GM23248 (cell line): ENCODE measurements around the gene METTL14. TPM values are rescaled to one million over a fixed set of nuclear protein-coding genes. Genes with fewer than 3 reads are reported as not detected.
A peak's percentile ranks its signal among the peaks of the same experiment; 100 is the strongest.

Experiments used
- DNase-seq: peaks from one replicate; pipeline ENCODE4 v3.0.0-alpha.2; 2015
- H2AFZ ChIP-seq: fragments of 200-600 bp; sonication (generic); 2 replicates; pipeline ENCODE4 v1.6.1; 2016; ENCODE audit warnings: antibody characterized with exemption
- H3F3A ChIP-seq: fragments of 200-600 bp; sonication (generic); 2 replicates; pipeline ENCODE4 v1.6.1; 2016; ENCODE audit warnings: mild to moderate bottlenecking, antibody characterized with exemption, mixed run types; ENCODE audit not compliant: insufficient read depth
- H3K27ac ChIP-seq: fragments of 200-600 bp; sonication (generic); 2 replicates; pipeline ENCODE4 v1.5.1; 2016; ENCODE audit warnings: mild to moderate bottlenecking
- H3K27me3 ChIP-seq: fragments of 200-600 bp; sonication (generic); replicated peaks from 2 replicates; pipeline ENCODE4 v1.6.1; 2016; ENCODE audit warnings: mild to moderate bottlenecking; ENCODE audit not compliant: insufficient read depth
- H3K36me3 ChIP-seq: fragments of 200-600 bp; sonication (generic); 2 replicates; pipeline ENCODE4 v1.6.1; 2016; ENCODE audit warnings: low read depth, mild to moderate bottlenecking
- H3K4me1 ChIP-seq: fragments of 200-600 bp; sonication (generic); 2 replicates; pipeline ENCODE4 v1.6.1; 2016; ENCODE audit warnings: mild to moderate bottlenecking; ENCODE audit not compliant: insufficient read depth
- H3K4me2 ChIP-seq: fragments of 200-600 bp; sonication (generic); one replicate; pipeline ENCODE4 v1.6.1; 2016; ENCODE audit warnings: mild to moderate bottlenecking; ENCODE audit not compliant: unreplicated experiment
- H3K4me3 ChIP-seq: fragments of 200-600 bp; sonication (generic); 2 replicates; pipeline ENCODE4 v1.5.1; 2016; ENCODE audit warnings: mild to moderate bottlenecking
- H3K79me2 ChIP-seq: fragments of 200-600 bp; sonication (generic); 2 replicates; pipeline ENCODE4 v1.6.1; 2016; ENCODE audit warnings: mild to moderate bottlenecking; ENCODE audit not compliant: insufficient read depth
- H3K9ac ChIP-seq: fragments of 200-600 bp; sonication (generic); 2 replicates; pipeline ENCODE4 v1.6.1; 2016; ENCODE audit warnings: mild to moderate bottlenecking
- H3K9me2 ChIP-seq: fragments of 200-600 bp; sonication (generic); 2 replicates; pipeline ENCODE4 v1.6.1; 2016; ENCODE audit warnings: mixed run types, mild to moderate bottlenecking, moderate library complexity; ENCODE audit not compliant: insufficient read depth
- H3K9me3 ChIP-seq: fragments of 200-600 bp; sonication (generic); one replicate; pipeline ENCODE4 v1.6.1; 2017; ENCODE audit warnings: low read depth
- H4K20me1 ChIP-seq: fragments of 200-600 bp; sonication (generic); 2 replicates; pipeline ENCODE4 v1.6.0; 2016; ENCODE audit not compliant: insufficient read depth
- EZH2 ChIP-seq: fragments of 200-600 bp; sonication (generic); IDR thresholded peaks from 2 replicates; pipeline ENCODE4 v1.6.1; 2018; ENCODE audit warnings: antibody characterized with exemption, mild to moderate bottlenecking; ENCODE audit not compliant: insufficient read depth, poor library complexity, severe bottlenecking
- EZH2phosphoT487 ChIP-seq: fragments of 200-600 bp; sonication (generic); IDR thresholded peaks from 2 replicates; pipeline ENCODE4 v1.6.1; 2018; ENCODE audit warnings: antibody characterized with exemption, moderate library complexity, mild to moderate bottlenecking, low read depth; ENCODE audit not compliant: insufficient read depth
- WGBS, 2 experiments: methylation state at CpG; one replicate each; pipeline ENCODE4 v1.1.6; 2015 to 2017; ENCODE audit warnings: low lambda C conversion rate in 2 of 2, low coverage in 1 of 2; ENCODE audit errors: missing lambda C conversion rate in 2 of 2; 5-methylcytosine and 5-hydroxymethylcytosine counted together
- in situ Hi-C: fragments of 300-500 bp; cut with MboI; formaldehyde crosslinking; loops from 2 replicates; pipeline ENCODE4 v1.15.0; 2020
- polyA plus RNA-seq: library from polyadenylated mRNA; unstranded; fragments of >200 nt; fragmentation: Nextera tagmentation; extraction: Ambion mirVana; gene quantifications from 2 replicates; pipeline ENCODE4 v1.2.1, GENCODE V29; 2016
- total RNA-seq: library from RNA; depleted of rRNA; stranded (reverse); fragments of >200 nt; shearing (Covaris generic); gene quantifications from 2 replicates; pipeline ENCODE4 v1.2.3, GENCODE V29; 2014

The METTL14 gene
- total and polyA plus RNA-seq, 2 experiments from 2014 or later = 21.9 to 38.9 TPM

GRCh38 chr4:118736900-118737299, 51.7 kb downstream of the METTL14 start:
- H4K20me1 ChIP-seq = no peaks in the 10 kb centered on the region
- H3K27ac ChIP-seq = 0 out of 2 replicates have a peak overlapping the region, but pooled peaks have one; percentile 8
- H3K9me2 ChIP-seq = no peaks in the 10 kb centered on the region
- no peak overlapping the region for H3K4me3 ChIP-seq
- in situ Hi-C loops = no loop called here
- H2AFZ ChIP-seq = no peak overlapping the region
- H3K79me2 ChIP-seq = peaks cover 79% of the 10 kb centered on the region
- no peaks in the 10 kb centered on the region for H3K9me3 ChIP-seq
- no peak overlapping the region for H3K9ac ChIP-seq
- no peaks in the 10 kb centered on the region for H3K27me3 ChIP-seq
- peaks cover 77% of the 10 kb centered on the region for H3K36me3 ChIP-seq
- H3K4me2 ChIP-seq = no peak overlapping the region
- TF ChIP-seq EZH2 (no peak), EZH2phosphoT487 (no peak)
- H3F3A ChIP-seq = peaks cover 87% of the 10 kb centered on the region
- peaks cover 58% of the 10 kb centered on the region for H3K4me1 ChIP-seq
- no peak for DNase-seq

GRCh38 chr4:118738090-118738489, 52.9 kb downstream of the METTL14 start:
- DNase-seq = no peak
- no peak overlapping the region for H3K4me2 ChIP-seq
- no peak overlapping the region; the same call in 1 of the 2 replicates for H3K27ac ChIP-seq
- H3K36me3 ChIP-seq = peaks cover 86% of the 10 kb centered on the region
- no peaks in the 10 kb centered on the region for H3K9me2 ChIP-seq
- no peaks in the 10 kb centered on the region for H3K9me3 ChIP-seq
- TF ChIP-seq EZH2 = no peak
- peaks cover 57% of the 10 kb centered on the region for H3K4me1 ChIP-seq
- WGBS, 2 experiments = 77% methylated on average over 3 of the region's 3 CpGs
- H2AFZ ChIP-seq = no peak overlapping the region
- no peak overlapping the region for H3K9ac ChIP-seq
- H3F3A ChIP-seq = peaks cover 86% of the 10 kb centered on the region
- no peaks in the 10 kb centered on the region for H4K20me1 ChIP-seq
- no peaks in the 10 kb centered on the region for H3K27me3 ChIP-seq
- peaks cover 91% of the 10 kb centered on the region for H3K79me2 ChIP-seq
- no peak overlapping the region for H3K4me3 ChIP-seq
- in situ Hi-C loops = no loop called here

- TF ChIP-seq EZH2 (no peak), EZH2phosphoT487 (no peak)
- Histone ChIP-seq H3K27me3 (no peaks in the 10 kb centered on the region), H3K9me3 (no peaks in the 10 kb centered on the region), H3K9me2 (no peaks in the 10 kb centered on the region), H4K20me1 (no peaks in the 10 kb centered on the region), H3K79me2 (peaks cover 96% of the 10 kb centered on the region), H3K36me3 (peaks cover 91% of the 10 kb centered on the region), H3K4me2 (no peak overlapping the region), H3F3A (peaks cover 85% of the 10 kb centered on the region), H2AFZ (no peak overlapping the region), H3K4me3 (no peak overlapping the region), H3K27ac (peak overlapping the region; percentile 47), H3K4me1 (peaks cover 51% of the 10 kb centered on the region), H3K9ac (peak overlapping the region; percentile 20)
- in situ Hi-C loops = no loop called here
- peak; percentile 31 for DNase-seq
- WGBS, 2 experiments = 14 to 17% methylated on average over 2 of the region's 2 CpGs
Observed at GRCh38 chr4:118739022-118739713, 54.0 kb downstream of the METTL14 start.

GRCh38 chr4:118740869-118741268, 55.7 kb downstream of the METTL14 start:
- Histone ChIP-seq H3K4me3 (no peak overlapping the region), H3K27ac (peak overlapping the region; percentile 50), H3K4me2 (peak overlapping the region; percentile 38), H3K9ac (peak overlapping the region; percentile 17; the same call in 1 of the 2 replicates), H3F3A (peaks cover 86% of the 10 kb centered on the region), H3K9me3 (no peaks in the 10 kb centered on the region), H3K27me3 (no peaks in the 10 kb centered on the region), H4K20me1 (no peaks in the 10 kb centered on the region), H3K79me2 (peaks cover 97% of the 10 kb centered on the region), H3K4me1 (peaks cover 40% of the 10 kb centered on the region), H3K36me3 (peaks cover 86% of the 10 kb centered on the region), H2AFZ (no peak overlapping the region), H3K9me2 (no peaks in the 10 kb centered on the region)
- WGBS, 2 experiments = 39% methylated on average over 5 of the region's 5 CpGs
- no peak for TF ChIP-seq EZH2phosphoT487
- TF ChIP-seq EZH2 = no peak
- in situ Hi-C loops = no loop called here
- peak; percentile 74 for DNase-seq
